GM18907 (cell line): ENCODE measurements around the gene TRIM9.
A peak's percentile ranks its signal among the peaks of the same experiment; 100 is the strongest.

Source experiments
- ATAC-seq: cut with Tn5 transposase; IDR thresholded peaks from one replicate; pipeline ENCODE4 v1.9.1; 2021; ENCODE audit warnings: mild to moderate bottlenecking, moderate library complexity; ENCODE audit not compliant: unreplicated experiment

Gene TRIM9

DNA sequence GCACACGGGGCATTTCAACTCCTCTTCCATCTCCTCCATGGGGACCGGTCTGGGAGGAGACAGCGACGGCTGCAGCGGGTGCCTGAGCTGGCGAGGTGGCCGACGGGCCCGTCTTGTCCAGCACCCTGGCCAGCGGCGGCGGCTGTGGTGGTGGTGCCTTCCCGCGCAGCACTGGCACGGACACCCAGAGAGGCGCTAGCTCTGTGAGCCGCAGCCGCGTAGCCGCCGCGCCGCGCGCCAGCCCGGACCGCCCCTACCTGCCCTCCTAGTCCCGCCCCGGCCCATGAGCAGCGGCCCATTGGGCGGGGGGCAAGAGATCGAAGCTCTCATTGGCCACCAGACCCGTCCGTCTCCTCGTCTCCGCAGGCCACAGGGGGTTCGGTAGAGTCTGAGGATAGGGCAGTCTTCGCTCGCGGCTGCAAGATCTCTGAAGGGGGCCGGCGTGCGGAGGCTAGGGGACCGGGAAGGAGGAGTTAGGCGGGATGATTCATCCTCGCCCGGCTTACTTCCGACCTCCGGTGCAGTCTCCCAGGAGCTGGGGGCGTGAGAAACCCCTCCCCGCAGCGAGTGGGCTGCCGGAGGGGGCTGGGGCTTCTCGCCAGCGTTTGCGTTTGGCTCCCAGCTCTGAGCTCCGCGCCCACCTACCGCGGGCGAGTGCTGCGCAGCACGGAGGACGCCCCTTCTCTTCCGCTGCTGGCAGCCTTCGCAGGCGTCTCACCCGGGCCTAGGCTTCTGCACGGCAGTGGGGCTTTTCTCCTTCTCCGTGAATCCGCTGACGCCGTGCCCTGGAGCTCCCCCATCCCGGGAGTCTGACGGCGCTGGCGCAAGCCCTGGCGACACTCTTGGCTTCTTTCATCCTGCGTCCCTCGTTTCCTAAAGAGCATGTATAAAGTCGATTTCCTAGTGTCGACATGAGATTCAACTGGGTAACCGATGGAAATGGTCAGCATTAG lies at the start of gene TRIM9:
Gene TRIM9 (minus strand): TSS at position 205 of the 953 bp plus-strand sequence. CDS start 166 bp downstream, at position 39.
- ATAC-seq: peak; percentile 100

DNA sequence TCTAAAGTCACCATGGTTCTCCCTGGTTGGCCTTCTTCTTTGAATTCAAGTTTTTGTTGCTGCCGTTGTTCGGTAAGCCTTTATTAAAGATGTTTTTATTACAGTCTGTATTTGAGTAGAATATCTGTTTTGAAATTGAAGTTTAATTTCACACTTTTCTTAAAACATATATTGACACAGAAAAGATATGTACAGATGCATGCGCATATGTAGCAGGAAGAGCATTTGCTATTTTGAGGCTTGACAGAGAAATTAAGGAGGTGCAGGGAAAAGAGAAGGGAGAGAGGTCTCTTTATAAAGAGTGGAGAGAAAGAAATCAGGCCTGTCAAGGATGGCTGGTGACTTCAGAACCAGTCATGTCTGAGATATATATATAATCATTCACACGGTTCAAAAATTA lies 46.0 kb upstream of the TRIM9 start:
- ATAC-seq: no peak

DNA sequence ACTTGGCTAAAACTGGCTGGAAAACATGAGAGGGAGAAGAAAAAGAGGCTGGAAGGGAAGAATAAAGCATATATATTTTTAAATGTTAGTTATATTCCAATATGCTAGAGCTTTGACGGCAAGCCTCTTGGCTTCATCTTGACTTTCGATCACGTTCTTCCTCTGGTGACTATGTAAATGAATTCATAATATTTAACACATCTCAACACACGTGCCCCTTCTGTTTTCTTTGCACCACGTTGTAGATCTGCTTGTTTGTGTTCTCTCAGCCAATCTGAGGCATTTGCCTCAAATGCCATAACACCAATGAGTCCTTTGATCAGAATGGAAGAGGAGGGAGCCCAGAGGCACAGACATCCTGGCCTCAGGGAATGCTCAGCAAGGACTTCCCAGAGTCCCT lies 45.4 kb upstream of the TRIM9 start:
- no peak for ATAC-seq

DNA sequence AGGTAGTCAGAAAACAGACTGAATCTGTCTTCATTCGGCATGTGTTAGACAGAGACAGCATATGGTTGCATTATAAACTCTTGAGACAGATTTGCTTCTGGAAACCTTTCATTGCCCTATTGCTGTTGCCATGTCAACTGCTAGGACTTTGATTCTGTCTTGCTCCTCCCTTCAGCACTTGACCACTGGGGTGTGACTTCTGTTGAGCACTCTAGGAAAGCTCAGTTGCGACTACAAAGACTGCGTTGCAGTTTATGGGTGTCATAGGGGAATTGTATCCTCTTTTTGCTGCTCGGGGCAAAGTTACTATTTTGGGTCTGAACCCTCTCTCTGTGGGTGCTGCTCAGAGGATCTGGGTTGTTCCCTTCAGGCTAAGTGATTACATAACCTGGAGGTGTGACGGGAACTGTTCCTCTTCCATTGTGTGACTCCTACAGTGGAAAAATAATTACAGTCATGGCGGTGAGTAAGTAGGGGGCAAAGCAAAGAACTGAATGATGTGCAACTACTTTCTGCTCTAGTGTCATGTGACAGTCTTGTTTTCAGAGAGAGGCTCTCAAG lies 44.3 kb upstream of the TRIM9 start:
- no peak for ATAC-seq

DNA sequence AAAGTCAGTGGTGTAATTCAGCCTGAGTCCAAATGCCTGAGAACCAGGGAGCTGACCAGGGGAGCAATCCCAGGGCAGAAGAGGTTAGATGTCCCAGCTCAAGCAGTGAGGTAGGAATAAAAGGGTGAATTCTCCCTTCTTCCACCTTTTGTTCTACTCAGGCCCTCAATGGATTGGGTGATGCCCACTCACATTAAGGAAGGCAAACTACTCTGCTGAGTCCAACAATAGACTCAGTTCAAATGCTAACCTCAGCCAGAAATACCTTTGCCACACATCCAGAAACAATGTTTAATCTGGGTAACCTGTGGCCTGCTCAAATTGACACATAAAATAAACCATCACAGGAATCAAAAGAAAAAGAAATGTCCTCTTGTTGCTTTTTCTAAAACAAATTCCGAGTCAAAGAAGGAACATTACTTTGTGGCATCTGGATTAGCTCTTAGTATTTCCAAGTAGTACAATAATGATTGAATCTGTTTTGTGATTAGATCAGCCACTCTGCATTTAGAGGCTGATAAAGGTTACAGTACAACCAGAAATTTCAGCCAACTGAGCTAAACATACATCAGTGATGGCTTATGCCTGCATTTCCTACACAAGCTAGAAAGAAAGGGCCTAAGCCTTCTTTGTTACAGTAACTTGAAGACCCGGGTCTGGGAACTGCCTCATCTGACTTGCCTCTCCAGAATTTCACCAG lies 43.6 kb upstream of the TRIM9 start:
- no peak for ATAC-seq

DNA sequence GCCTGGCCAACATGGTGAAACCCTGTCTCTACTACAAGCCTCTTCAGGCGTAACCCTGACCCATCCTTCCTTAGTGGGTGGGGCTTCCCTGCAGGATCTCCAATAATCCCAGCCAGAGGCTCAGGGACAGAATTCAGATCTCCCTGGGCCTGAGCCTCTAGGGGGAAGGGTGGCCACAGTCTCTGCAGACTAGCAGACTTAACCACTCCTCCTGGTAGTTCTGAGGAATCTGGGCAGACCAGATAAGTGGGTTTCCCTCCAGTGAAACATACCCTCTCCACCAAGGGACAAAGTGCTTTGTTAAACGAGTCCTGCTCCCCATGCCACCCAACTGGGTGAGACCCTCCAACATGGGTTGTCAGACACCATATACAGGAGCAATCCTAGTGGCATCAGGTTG lies 36.6 kb upstream of the TRIM9 start:
- no peak for ATAC-seq

DNA sequence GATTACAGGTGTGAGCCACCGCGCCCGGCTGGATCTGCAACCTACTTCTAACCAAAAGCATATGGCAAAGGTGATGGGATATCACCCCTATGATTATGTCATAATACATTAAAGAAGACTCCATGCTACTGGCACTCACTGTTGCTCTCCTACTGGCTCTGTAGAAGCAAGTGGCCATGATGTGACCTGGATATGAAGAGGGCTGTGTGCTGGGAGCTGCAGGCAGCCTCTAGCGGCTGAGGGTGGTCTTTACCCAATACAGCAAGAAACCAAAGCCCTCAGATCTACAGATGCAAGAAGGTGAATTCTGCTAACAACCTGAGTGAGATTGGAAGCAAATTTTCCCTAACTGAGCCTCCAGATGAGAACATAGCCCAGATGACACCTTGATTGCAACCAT lies 34.2 kb upstream of the TRIM9 start:
- no peak for ATAC-seq

DNA sequence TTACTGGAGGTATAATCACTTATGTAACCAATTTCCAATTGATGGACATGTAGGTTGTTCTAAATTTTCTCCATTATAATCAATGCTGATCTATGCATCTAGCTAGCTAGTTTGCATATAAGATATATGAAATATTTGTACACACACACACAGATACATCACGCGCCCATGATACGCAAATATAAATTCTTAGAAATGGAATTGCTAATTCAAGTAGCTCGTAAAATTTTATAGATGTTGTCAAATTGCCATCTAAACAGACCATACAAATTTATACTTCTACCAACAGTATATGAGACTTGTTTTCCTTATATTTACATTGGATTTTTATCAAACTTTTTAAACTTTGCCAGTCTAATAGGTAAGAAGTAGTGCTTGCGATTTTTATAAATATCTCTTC lies 29.1 kb upstream of the TRIM9 start:
- no peak for ATAC-seq

DNA sequence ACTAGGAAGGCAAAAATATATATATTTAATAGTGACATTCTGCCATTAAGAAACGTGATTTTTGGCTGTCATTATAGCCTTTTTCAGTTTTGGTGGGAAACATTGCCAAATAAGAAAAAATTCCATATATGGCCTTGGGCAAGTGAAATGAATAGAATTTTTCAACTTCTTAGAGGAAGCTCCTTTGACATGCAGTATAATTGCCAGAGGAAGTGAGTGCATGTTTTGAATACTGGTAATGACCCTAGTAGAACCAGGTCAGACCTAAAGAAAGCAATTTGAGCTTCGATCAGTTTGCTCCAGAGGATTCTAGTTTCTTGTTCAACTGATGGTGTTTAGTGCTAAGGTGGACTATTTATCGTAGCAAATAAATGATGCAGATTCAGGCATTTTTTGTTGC lies 26.2 kb upstream of the TRIM9 start:
- no peak for ATAC-seq

DNA sequence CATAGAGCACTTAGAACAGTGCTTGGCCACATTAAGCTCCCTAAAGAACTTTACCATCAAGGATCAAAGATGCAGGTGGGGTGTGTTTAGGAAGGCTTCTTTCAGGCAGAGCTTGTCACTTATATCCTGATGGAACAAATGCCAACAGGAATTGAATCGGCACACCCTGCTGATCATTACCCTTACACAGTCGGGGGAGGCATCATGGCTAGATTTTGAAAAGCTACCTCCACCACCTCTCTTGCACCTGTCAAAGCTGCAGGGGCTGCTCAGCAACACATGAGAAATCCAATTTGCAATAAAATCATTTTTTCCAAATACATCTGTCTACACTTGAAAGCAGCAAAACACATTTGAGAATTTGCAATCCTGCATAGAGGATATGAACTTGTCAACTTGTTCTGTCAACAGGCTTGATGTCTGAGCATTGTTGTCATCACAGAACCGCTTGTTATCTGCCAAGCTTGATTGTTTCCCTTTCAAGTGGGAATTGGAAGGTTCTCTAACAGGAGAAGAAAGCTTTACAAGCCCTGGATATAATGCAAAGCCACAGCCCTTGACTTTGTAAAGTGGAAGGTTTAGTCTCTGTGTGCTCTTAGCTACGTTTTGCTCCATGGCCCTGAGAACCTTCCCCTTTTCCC lies 24.6 kb upstream of the TRIM9 start:
- no peak for ATAC-seq

DNA sequence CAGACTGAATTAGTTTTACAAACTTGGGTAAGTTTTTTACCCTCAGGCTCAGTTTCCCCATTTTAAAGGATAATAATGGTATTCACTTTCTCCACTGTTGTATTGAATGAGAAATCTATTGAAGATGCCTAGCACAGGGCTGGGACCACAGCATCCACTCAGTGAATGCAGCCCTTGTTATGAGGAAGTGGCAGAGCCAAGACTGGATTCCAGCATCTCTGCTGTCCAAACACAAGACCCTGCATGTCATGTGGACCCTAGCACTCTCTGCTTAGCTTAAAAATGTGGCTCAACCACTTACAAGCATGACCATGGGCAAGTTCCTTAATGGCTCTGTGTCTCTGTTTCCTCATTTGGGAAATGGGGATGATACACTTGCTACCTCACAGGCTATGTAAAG lies 24.1 kb upstream of the TRIM9 start:
- no peak for ATAC-seq

DNA sequence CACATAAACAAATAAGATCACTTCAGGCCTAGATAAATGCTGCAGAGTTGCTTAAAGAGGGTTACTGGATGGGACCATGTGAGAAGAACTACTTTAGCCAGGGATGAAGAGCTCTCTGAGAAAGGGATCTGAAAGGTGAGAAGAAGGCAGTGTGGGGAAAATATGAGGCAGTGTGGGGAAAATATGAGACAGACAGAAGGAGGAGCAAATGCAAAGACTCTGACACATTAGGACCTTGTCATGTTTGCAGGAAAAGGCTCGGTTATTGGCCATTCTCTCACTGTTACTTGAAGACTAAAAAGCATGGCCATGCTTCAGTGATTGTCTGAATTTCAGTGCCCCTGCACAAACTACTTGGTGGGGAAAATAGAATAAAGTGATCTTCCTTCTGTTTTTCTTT lies 22.7 kb upstream of the TRIM9 start:
- ATAC-seq: no peak

DNA sequence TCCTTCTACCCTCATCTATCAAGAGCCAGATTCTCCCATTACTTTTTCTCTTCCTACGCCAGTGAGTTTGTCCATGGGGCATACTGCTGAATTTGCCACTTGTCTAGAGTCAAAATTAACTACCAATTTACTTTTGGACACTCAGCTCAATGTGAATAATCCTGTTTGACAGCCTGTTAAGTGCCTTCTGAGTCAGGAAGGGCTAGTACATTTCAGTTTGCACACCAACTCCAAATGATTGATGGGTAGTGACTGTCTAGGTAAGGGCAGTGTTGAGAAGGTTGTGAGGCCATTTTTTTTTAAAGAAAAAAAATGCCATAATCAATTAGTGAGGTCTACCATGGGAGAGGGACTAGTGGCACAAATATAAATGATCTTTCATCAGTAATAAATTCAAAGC lies 21.8 kb upstream of the TRIM9 start:
- no peak for ATAC-seq

DNA sequence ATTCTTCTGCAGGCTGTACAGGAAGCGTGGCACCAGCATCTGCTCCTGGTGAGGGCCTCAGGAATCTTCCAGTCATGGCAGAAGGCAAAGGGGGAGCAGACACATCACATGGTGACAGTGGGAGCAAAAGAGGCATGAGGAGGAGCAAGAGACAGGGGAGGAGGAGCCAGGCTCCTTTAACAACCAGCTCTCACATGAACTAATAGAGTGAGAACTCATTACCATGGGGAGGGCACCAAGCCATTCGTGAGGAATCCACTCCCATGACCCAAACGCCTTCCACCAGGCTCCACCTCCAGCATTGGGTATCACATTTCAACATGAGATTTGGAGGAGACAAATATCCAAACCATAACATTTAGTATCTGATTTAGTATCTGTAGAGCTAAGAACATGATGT lies 14.7 kb upstream of the TRIM9 start:
- ATAC-seq: no peak

DNA sequence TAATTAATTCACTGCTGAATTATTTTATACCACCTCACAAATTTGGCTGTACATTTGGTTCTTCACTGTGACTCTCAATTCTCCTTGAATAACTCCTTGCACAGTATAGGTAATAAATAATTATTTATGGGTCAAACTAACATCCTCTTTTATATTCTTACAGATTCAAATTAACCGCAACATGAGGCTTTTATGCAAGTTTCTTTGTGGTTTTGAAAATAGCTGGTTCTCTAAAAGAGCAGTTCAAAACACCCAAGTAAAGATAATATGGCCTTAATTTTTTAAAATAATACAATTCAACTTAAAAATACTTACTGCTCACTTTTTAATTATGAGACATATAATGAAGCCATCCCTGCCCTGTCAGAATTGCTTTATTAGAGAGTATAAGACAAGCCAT lies 12.9 kb upstream of the TRIM9 start:
- ATAC-seq: no peak

DNA sequence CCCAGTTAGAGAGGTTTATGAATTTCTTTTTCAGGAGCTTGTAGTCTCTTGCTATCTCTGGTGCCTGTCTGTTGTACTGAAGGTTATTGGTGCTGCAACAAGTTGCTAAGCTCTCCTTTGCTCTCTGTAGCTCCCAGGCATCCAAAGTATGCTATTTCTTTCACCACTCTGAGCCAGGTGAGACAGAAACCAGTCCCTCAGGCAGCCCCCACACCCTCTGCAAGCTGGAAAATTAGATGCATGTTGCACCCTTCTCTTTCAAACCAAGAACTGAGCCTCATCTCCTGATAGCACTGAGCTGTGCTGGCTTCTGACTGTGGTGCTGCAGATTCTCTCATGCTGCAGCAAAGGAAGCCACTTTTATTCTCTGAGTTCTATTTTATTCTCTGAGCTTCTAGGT lies 9.6 kb upstream of the TRIM9 start:
- no peak for ATAC-seq

DNA sequence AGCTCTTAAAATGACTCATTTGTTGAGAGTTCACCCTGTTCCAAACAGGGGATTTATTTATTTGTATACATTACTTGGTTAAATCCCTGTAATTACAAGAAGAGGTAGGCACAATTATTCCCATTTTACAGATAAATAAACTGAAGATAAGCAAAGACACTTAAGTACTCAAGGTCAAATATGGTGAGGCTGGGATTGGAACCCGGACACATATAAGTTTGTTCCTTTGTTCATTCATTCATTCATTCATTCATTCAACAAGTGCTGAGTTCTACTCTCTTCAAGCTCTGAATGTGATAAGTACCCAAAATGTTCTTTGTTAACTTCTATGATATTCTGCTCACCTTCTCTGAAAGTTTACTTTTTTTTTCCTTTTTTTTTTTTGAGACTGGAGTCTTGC lies 2.4 kb upstream of the TRIM9 start:
- no peak for ATAC-seq

DNA sequence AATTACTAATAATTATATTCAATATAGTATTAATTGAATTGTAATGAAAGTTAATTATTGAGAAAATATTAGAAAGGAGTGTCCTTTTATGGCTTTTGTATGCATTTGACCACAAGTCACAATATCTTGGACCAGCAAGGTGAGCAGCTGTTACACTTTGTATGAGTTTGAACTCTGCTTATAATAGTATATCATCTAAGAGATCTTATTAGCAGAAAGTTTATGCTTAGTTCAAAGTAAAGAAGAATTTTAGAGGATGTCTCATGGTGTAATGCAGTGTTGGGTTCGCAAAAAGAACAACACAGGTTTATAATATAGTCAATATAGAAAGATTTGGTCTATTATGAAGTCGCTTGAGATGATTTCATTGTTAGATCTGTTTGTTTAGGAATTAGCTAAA lies 2.0 kb upstream of the TRIM9 start:
- ATAC-seq: no peak

DNA sequence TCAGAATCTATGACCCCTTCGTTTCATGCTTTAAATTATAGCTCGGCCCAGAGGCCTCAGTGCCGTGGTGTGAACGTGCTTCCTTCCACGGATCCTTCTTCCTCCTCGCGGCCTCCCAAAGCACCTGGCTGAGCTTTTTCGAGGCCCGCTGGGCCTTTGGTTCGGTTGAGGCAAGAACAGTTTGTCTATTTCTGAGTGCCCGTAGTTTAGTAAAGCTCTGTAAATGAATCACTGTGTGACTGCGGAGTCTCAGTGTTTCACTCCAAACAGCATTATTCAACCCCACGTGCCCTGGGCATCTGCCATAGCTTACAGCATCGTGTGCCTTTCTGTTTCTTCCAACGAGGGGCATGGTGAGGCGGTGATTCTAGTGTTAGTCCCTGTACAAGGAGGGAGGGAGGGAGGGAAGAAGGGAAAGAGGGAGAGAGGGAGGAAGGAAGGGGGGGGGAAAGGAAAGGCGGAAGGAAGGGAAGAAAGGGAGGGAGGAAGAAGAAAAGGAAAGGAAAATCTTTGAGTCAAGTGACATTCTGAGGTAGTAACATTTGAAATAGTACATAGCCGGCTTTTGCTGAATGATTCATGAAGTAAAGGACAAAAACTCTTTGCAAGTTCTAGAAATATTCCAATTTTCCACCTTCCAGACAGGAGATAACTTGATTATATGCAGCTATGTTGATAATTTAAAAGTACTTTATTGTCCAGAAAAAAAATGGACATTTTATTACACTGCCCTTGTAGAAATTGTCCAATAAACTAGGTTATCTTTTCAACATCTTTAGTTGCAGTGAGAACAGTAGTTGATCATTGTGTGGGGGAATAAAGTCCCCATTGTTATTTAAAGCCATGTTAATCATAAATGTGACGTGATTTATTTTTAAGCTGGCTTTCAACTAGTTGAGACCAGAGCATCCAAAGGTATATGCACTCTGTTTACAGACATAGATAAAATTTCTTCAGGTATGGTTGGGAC lies 1.2 kb upstream of the TRIM9 start:
- no peak for ATAC-seq

DNA sequence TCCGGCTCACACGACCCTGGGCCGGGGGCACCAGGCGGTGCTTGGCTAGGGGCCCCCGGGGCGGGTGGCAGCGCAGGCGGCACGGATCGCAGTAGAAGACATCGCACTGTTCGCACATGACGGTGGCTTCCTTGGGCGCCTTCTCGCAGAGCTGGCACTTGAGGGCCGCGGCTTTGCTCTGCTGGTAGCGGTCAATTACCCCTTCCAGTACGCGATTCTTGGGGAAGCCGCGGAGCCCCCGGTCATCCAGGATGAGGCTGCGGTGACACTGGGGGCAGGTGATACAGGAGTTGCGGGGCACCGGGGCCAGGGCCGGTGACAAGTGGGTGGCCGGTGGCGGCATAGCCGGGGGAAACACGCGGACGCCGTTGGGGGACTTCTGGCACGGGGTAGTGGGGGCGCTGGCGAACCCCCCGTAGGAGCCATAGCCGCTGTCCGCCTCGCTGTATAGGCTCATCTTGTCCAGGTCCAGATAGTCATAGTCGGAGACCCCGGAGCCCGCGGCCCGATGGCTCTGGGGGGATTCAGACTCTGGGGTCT lies 553 bp downstream of the TRIM9 start:
- ATAC-seq: peak; percentile 9
